Neural crest cell (in vitro differentiated cells): ENCODE measurements around the gene MCRIP1. TPM values are rescaled to one million over a fixed set of nuclear protein-coding genes. Genes with fewer than 3 reads are reported as not detected.

ENCODE experiments used
- DNase-seq: peaks from one replicate; pipeline ENCODE4 v3.0.0; 2021; ENCODE audit warnings: low read depth, mixed read lengths, low spot score
- H3K27ac Mint-ChIP-seq: one replicate; pipeline ENCODE4 v1.8.0; 2021; ENCODE audit warnings: mild to moderate bottlenecking, mixed read lengths; ENCODE audit not compliant: unreplicated experiment
- H3K27me3 Mint-ChIP-seq: 2 replicates; pipeline ENCODE4 v1.8.0; 2021; ENCODE audit warnings: low read depth, mild to moderate bottlenecking, mixed read lengths
- H3K36me3 Mint-ChIP-seq: 2 replicates; pipeline ENCODE4 v1.8.0; 2021; ENCODE audit warnings: low read depth, mild to moderate bottlenecking, mixed read lengths
- H3K4me1 Mint-ChIP-seq: 2 replicates; pipeline ENCODE4 v1.8.0; 2021; ENCODE audit warnings: mixed read lengths
- H3K4me3 Mint-ChIP-seq: one replicate; pipeline ENCODE4 v1.8.0; 2021; ENCODE audit warnings: mild to moderate bottlenecking, mixed read lengths
- H3K9me3 Mint-ChIP-seq: 2 replicates; pipeline ENCODE4 v1.8.0; 2021; ENCODE audit warnings: mixed read lengths
- total RNA-seq: library from RNA; stranded (reverse); gene quantifications from 2 replicates; pipeline ENCODE4 v1.2.1, GENCODE V29; 2021
- TF ChIP-seq, protein P1 (sequence below): fragments of 200-600 bp; sonication (generic); conservative IDR thresholded peaks from 2 replicates; pipeline ENCODE4 v1.5.0; 2021; ENCODE audit warnings: antibody characterized with exemption, mild to moderate bottlenecking

The MCRIP1 gene
- total RNA-seq, 1 donor from 2014 or later, result 200 TPM

- no peak for DNase-seq
- no peak overlapping the region for H3K27ac Mint-ChIP-seq
- H3K9me3 Mint-ChIP-seq, result no peaks in the 10 kb centered on the region
- TF ChIP-seq, protein P1, sequence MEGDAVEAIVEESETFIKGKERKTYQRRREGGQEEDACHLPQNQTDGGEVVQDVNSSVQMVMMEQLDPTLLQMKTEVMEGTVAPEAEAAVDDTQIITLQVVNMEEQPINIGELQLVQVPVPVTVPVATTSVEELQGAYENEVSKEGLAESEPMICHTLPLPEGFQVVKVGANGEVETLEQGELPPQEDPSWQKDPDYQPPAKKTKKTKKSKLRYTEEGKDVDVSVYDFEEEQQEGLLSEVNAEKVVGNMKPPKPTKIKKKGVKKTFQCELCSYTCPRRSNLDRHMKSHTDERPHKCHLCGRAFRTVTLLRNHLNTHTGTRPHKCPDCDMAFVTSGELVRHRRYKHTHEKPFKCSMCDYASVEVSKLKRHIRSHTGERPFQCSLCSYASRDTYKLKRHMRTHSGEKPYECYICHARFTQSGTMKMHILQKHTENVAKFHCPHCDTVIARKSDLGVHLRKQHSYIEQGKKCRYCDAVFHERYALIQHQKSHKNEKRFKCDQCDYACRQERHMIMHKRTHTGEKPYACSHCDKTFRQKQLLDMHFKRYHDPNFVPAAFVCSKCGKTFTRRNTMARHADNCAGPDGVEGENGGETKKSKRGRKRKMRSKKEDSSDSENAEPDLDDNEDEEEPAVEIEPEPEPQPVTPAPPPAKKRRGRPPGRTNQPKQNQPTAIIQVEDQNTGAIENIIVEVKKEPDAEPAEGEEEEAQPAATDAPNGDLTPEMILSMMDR, result no peak
- H3K36me3 Mint-ChIP-seq, result peaks cover 7% of the 10 kb centered on the region
- H3K27me3 Mint-ChIP-seq, result peaks cover 19% of the 10 kb centered on the region
- H3K4me3 Mint-ChIP-seq, result peak overlapping the region; percentile 88
- H3K4me1 Mint-ChIP-seq, result peaks cover 36% of the 10 kb centered on the region
These were observed 31.0 kb upstream of the MCRIP1 start for GRCh38 chr17:81863833-81864768.

GRCh38 chr17:81863123-81863675 is 30.1 kb upstream of the MCRIP1 start:
- Mint-ChIP-seq H3K36me3 (peaks cover 7% of the 10 kb centered on the region), H3K27ac (no peak overlapping the region), H3K4me3 (peak overlapping the region; percentile 88), H3K9me3 (no peaks in the 10 kb centered on the region), H3K4me1 (peaks cover 35% of the 10 kb centered on the region), H3K27me3 (peaks cover 18% of the 10 kb centered on the region)
- TF ChIP-seq, protein P1, result no peak
- no peak for DNase-seq

DNA sequence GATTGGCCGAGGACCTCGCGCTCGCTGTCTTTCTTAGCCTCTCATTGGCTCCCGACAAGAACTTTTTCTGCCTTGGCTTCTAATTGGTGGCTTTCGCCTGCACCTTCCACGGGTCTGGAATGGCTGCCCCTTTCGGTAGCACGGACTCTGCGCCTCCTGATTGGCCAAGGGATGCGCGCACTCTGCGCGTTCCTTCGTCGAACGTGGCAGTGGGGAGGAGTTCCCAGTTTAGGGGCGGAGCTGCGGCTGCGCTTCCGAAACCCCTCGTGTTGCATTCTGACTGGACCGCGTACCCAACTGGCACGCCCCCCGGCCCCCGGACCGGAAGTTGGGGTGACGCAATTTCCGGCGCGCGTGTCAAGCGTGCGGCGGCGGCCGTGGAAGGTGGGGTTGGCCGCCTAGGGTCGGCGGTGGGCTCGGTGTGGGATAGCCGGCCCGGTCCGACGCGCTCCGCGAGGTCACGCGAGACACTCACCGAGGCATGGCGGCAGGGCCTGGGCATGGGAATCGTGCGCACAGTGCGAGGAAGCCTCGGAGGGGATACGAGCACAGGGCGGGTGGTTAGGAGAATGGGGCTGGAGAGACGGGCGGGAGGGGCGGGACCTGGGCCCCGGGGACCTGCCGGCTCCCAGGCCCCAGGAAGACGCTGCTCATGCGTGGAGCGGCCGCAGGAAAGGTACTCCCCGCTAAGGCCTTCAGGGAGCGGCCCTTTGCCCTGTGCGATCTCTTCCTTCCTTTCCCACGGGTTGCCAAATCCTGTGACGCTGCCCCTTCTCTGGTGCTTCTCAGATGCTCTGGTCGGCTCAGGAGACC is 27.9 kb upstream of the MCRIP1 start:
- Mint-ChIP-seq H3K36me3 (peaks cover 7% of the 10 kb centered on the region), H3K4me3 (peak overlapping the region; percentile 96), H3K9me3 (no peaks in the 10 kb centered on the region), H3K27ac (peak overlapping the region; percentile 96), H3K27me3 (peaks cover 9% of the 10 kb centered on the region), H3K4me1 (peaks cover 29% of the 10 kb centered on the region)
- peak; percentile 97 for DNase-seq
- TF ChIP-seq, protein P1, result no peak

- peak within 1 kb of the TSS; percentile 96 for H3K27ac Mint-ChIP-seq
- H3K4me1 Mint-ChIP-seq, result peaks cover 29% of the 10 kb centered on the region
- peak; percentile 13 for DNase-seq
- H3K27me3 Mint-ChIP-seq, result peaks cover 9% of the 10 kb centered on the region
- no peaks in the 10 kb centered on the region for H3K9me3 Mint-ChIP-seq
- H3K36me3 Mint-ChIP-seq, result peaks cover 7% of the 10 kb centered on the region
- peak within 1 kb of the TSS; percentile 96 for H3K4me3 Mint-ChIP-seq
- TF ChIP-seq, protein P1, result no peak
These were observed 27.0 kb upstream of the MCRIP1 start, which contains the start of gene P4HB for GRCh38 chr17:81859906-81860755. TSS of gene P4HB (minus strand) at chr17:81860535. CDS start at chr17:81860471, 64 bp downstream.
